Right lobe of liver (tissue), 4 donors: Measurements from ENCODE around the gene INPP5A.

Experiments
- POLR2A ChIP-seq: fragments of 450-650 bp; IDR thresholded peaks from one replicate; pipeline ENCODE4 v1.6.1; 2017; ENCODE audit warnings: antibody characterized with exemption, mild to moderate bottlenecking
- TF ChIP-seq, protein P1 (sequence below), 4 donors: fragments of 200-600 bp in 3 of 4; fragments of 450-650 bp in 1 of 4; IDR thresholded peaks; one replicate each; pipeline versions ENCODE4 v1.5.1 to v1.8.0; 2016 to 2022; ENCODE audit warnings: antibody characterized with exemption in 4 of 4, mild to moderate bottlenecking in 2 of 4
- donor health status: DM: no; HTN: no; CAD: no.
- donor health status: DM: no; HTN: no; CAD: no.
- donor health status: DM: no; HTN: yes; CAD: no.

DNA sequence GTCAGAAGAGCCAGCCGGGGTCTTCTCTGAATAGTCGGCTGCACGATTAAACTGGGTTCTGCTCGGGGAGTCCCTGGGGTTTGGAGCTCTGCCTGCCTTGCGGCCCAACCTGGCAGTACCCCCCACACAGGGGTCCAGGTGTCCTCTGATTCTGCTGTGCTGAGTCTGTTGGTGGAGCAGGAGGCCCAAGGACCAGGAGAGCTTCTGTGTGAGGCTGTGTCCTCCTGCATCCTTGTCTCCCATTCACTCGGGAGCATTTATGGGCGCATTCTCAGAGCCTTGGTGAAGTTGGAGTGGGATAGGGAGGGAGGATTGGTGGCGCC lies 14.2 kb downstream of the INPP5A start:
- TF ChIP-seq, protein P1, sequence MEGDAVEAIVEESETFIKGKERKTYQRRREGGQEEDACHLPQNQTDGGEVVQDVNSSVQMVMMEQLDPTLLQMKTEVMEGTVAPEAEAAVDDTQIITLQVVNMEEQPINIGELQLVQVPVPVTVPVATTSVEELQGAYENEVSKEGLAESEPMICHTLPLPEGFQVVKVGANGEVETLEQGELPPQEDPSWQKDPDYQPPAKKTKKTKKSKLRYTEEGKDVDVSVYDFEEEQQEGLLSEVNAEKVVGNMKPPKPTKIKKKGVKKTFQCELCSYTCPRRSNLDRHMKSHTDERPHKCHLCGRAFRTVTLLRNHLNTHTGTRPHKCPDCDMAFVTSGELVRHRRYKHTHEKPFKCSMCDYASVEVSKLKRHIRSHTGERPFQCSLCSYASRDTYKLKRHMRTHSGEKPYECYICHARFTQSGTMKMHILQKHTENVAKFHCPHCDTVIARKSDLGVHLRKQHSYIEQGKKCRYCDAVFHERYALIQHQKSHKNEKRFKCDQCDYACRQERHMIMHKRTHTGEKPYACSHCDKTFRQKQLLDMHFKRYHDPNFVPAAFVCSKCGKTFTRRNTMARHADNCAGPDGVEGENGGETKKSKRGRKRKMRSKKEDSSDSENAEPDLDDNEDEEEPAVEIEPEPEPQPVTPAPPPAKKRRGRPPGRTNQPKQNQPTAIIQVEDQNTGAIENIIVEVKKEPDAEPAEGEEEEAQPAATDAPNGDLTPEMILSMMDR (IDR thresholded peaks at IDR 0.05), result no peak
- TF ChIP-seq POLR2A, result no peak
